Activated CD8-positive, alpha-beta memory T cell treated with anti-CD3 and anti-CD28 coated beads for 4 hours (primary cell): Measurements from ENCODE around the gene SCN10A.

Experiments
- DNase-seq, 2 donors: peaks; one replicate each; pipeline ENCODE4 v3.0.0-alpha.2; 2020; ENCODE audit warnings: low read depth in 2 of 2

Gene SCN10A

GRCh38 chr3:38816026-38816425 lies at the start of gene SCN10A:
SCN10A (minus strand) TSS chr3:38816217; CDS start chr3:38794010, 22,207 bp downstream.
- DNase-seq, result no peak

DNA sequence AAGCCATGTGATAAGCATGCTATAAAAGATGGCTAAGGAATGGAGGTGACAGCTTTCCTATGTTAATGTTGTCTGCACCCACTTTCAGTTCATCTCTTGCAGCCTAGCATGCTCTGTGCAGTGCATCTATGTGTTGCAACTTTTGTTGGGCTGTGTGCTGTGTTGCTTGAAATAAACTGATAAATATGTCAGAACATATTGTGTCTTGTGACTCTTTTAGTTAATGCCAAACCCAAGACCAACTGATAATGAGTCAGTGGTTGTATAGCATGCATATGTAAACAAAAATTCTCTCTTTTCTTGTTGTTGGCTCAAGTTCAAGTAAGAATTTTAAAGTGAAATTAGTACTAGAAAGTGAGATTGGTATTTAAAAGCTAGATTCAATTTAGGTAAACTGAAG lies 37.0 kb upstream of the SCN10A start:
- DNase-seq, result no peak

DNA sequence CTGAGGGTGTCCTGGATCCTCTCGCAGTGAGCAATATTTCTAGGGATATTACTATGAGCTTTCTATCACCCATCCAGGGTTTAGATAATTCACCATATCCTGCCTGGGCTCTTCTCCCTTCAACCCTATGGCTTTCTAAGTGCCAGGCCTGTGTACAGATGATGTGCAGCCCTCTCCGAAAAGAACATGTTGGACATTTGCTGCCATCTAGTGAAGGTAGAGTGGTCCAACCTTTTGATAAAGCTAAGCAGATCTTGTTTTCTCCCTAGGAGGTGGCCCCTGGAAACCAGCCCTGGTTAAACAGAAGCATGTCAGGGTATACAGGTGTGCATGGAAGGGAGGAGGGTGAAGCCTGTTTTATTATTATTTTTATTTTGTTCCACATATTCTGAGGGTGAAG lies 27.9 kb upstream of the SCN10A start:
- no peak for DNase-seq

GRCh38 chr3:38842266-38842965 lies 26.4 kb upstream of the SCN10A start:
- DNase-seq, result no peak

GRCh38 chr3:38840987-38841386 lies 25.0 kb upstream of the SCN10A start:
- DNase-seq, result no peak

DNA sequence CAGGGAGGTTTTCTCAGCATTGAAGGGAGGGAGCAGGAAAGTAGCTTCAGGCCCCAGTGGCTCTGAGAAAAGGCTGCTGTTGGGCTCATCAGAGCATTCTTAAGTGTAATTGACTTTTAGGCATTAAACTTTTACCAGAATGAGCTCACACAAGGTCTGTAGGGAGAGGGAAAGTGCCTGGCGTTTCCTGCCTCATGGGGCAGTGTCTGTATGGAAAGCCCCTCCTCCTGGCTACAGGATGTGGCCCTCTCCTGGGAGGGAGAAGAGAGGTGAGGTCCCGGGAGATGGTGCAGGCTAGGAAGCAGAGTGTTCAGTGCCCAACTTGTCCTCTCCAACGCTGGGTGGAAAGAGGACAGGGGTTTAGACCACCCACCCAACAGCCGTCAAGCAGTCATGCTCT lies 21.3 kb upstream of the SCN10A start:
- no peak for DNase-seq

GRCh38 chr3:38836561-38836960 lies 20.5 kb upstream of the SCN10A start:
- DNase-seq, result no peak

- no peak for DNase-seq
Observed at GRCh38 chr3:38835939-38836338, 19.9 kb upstream of the SCN10A start.

- no peak for DNase-seq
Observed at GRCh38 chr3:38834717-38835116, 18.7 kb upstream of the SCN10A start.

DNA sequence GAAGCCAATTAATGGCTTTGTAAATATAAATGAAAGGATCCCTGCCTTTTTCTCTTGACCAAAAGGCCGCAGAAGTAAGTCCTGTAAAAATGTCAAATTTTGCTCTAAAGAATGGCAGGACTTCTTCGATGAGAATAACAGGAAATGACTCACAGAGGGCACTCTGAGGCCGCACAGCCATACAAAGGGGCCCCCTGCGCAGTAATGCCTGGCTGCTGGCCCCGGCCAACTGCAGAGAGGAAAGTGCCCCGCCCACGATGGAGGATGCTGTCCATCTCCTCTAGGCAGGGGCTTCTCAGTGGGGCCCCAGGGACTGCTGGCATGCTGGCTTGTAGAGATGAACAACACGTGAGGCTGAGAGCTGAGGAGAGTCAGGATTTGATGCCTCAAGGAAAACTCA lies 18.1 kb upstream of the SCN10A start:
- DNase-seq, result no peak

DNA sequence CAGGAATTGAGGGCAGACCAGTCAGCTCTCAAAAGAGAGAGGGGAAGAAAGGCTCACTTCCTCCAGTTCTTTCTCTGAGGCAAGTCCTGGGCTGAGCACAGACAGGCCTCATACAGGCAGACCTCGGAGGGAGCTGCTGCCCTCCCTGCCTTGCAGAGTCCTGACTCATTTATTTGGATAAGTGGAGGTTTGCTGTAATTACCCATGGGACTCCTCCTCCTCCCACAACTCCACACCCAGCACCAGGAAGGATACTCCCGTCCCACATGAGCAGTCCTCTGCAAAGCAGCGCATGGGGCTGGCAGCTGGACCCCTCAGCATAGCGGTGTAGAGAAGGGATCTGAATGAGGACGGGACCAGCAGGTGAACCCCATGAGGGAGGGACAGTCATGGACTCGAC lies 13.4 kb upstream of the SCN10A start:
- no peak for DNase-seq

GRCh38 chr3:38828681-38829080 lies 12.7 kb upstream of the SCN10A start:
- DNase-seq, result no peak

DNA sequence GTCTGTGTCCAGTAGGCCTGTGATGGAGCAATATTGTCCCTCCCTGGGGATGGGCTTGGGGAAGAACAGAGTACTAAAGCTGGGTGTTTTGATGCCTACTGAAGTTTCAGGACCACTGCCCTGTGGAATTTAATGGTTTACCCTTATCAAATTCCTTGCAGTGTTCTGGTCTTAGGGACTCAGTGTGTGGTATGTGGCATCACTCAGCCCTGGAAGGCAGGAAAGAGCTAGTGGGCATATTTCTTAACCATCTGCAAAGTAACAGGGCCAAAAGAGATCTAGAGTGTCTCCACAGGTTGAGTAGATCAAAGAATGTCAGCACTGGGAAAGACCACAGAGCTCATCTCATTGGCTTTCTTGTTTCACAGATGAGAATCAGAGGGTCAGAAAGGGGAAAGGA lies 11.8 kb upstream of the SCN10A start:
- DNase-seq, result no peak

DNA sequence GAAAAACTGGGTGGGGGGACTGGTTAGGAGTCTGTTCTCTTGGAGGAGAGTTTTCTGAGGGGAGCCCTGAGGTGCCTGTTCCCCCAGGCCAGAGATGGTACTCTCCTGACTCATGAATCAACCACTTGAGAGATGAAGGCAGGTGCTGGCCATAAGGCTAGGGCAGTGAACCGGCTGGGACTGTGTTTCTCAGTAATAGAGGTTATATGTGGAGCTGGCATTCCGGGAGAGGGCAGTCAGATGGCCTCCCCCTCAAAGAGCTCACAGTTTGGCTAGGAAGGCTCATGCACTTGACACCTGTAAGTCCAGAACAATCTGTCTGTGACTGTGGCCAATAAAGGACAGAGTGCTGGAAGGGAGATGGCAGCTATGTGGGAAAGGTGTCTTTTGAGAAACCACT lies 10.0 kb upstream of the SCN10A start:
- DNase-seq, result no peak

GRCh38 chr3:38824349-38824748 lies 8.3 kb upstream of the SCN10A start:
- no peak for DNase-seq

GRCh38 chr3:38823722-38824121 lies 7.7 kb upstream of the SCN10A start:
- no peak for DNase-seq

- no peak for DNase-seq
Observed at GRCh38 chr3:38823186-38823585, 7.2 kb upstream of the SCN10A start.

DNA sequence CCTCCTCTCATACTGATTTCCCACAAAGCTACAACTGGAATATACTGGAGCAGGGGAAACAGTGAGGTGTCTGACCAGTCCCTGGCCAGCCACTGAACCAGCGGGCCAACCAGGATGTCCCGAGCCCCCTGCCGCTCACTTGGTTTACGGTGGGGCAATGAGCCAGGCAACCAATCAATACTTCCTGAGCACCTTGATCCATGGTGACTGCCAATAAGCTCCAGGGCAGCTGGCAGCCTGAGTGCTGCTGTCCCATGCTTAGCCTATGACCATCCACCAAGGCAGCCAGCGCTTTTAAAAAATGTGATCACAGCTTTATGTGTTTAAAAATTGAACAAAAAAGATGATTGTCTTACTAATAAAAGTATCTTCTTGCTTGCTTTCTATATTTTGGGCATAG lies 4.2 kb downstream of the SCN10A start:
- DNase-seq, result no peak

DNA sequence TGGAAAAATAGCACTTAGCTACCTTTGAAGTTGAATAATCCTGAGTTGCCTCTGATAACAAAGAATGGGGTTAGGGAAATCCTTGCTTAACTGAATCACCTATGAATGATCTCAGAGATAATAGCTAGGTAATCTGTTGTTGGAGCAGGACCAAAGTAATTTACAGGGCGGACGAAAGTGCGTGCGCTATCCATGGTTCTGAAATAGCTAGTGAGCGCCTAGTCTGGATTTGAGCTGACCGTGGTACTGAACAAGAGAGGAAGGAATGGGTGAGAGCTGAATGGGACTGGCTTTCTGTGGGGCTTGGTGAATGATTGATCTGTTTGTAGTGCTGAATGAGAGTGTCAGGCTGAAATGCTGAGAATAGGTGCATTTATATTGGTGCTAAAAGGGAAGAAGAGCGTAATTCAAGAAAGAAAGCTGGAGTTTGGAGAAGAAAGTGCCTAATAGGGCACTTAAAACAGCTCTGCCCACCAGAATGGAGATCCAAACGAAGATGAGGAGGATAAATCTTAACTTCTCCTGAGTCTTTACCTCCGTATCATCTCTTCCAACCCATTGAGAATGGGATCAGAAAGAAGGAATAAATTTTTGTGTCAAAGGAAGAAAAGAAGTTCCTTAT lies 10.1 kb downstream of the SCN10A start:
- DNase-seq, result no peak

GRCh38 chr3:38805004-38805403 lies 11.0 kb downstream of the SCN10A start:
- no peak for DNase-seq

DNA sequence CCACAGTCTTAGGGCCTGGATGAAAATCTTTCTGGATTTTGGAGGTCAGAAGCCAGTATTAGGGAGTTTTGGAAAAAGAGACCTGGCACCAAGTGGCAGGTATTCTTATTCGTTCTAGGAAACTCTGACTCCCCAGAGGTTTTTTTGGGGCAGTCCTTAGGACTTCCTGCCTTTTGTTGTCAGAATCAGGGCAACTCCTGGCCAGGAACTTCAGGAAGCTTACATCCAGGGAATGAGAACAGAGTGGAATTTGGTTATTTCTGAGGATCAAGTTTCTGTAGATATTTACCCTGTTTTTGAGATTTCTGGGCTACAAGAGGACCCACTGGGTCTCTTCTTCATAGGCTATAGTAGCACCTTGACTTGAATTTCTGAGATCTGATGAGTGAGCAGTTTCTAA lies 15.5 kb downstream of the SCN10A start:
- no peak for DNase-seq

DNA sequence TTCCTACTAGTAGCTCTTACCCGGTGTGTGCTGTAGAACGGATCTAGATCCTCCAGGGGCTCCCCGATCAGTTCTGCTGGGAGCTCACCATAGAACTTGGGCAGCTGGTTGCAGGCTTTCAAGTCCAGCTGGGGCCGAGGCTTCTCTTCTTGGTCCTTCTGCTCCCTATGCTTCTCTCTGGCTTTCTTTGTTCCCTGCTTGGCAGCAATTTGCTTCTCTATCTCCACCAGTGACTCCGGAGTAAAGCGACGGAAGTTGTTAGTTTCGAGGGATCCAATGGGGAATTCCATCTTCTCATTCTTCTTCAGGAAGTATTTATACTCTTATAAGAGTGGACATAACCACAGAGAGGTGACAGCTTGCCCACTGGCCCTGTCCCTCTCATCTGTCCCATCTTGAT lies 22.3 kb downstream of the SCN10A start:
- DNase-seq, result no peak

- no peak for DNase-seq
Observed at GRCh38 chr3:38792983-38793382, 23.0 kb downstream of the SCN10A start.

DNA sequence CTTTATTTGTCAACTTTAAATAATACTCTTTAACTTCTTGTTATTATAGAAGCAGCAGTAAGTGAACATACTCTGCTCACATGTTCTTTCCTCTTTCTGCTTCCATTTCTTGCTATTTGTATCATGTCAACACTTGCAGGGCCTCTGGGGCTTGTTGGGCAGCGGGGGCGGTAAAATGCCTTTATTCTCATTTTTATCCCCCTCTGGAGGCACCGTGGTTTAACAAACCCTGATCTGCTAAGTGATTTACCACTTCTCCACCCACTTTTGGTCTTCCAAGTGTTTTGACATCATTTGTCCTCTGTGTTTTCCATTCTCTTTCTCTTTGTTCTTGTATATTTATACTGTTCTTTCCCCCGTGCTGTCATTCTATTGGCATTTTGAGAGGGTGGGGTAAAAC lies 33.9 kb downstream of the SCN10A start:
- no peak for DNase-seq
